Erythroblast (primary cell): ENCODE measurements around the gene TMEM115.
A peak's percentile ranks its signal among the peaks of the same experiment; 100 is the strongest.

Experiments used
- DNase-seq, 2 experiments: peaks; one replicate each; lab custom pipeline; 2025; lab: John Stamatoyannopoulos, UW
- GATA1 ChIP-seq: IDR thresholded peaks from 2 replicates; pipeline ENCODE4 v1.6.1; 2011; ENCODE audit warnings: low read depth, mild to moderate bottlenecking, control low read depth, low read length, moderate library complexity
- POLR2A ChIP-seq: IDR thresholded peaks from 2 replicates; pipeline ENCODE4 v1.6.1; 2011; ENCODE audit warnings: mild to moderate bottlenecking, low read length

The TMEM115 gene

DNA sequence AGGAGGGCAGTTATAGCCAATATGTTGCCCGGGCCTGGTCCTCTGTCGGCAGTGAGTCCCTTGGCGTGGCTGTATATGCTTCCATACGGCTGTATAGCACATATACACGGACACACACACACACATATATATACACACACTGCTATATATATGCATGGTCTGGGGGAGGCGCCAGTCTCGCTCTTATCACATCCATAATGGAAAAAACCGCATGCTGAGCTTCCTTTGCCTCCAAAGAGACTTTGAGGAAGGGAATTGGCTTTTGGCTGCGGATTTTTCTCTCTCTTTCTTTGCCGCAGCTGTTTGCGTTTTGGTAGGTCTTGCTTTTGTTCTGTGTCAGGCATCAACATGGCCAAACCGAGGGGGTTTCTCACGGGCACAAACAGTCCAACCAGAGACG, 11.3 kb upstream of the TMEM115 start:
- peak; percentile 41 to 58 for DNase-seq
- TF ChIP-seq POLR2A (no peak), GATA1 (no peak)

DNA sequence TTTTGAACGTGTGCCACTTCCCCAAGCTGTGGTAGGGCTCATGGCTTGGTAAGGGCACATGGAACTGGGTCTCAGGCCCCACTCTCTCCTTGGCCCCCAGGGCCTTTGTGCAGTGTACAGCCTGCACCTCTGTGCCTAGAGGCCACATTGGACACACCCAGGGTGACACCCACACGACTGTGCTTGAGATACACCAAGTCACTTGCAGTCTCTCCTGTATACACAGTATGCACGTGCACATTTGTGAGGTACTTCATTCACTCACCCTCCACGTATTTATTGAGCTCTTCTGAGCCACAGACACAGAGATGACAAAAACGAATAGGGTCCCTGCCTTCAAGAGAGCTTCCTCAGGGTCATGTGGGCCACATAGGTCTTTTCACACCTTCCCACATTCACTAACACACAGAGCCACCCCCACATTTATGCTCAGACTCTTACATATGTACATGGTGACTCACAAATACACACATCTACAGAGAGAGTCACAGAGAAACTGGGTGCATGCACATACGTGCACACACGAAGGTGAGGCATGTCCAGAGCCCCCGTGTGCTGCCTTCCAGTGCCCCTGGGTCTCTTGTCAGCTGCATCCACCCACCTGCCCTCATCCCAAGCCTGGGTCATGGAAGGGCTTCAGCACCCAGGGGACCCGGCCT, 9.8 kb upstream of the TMEM115 start:
- TF ChIP-seq GATA1, result no peak
- TF ChIP-seq POLR2A, result no peak
- DNase-seq, result peak; percentile 35 to 40

DNA sequence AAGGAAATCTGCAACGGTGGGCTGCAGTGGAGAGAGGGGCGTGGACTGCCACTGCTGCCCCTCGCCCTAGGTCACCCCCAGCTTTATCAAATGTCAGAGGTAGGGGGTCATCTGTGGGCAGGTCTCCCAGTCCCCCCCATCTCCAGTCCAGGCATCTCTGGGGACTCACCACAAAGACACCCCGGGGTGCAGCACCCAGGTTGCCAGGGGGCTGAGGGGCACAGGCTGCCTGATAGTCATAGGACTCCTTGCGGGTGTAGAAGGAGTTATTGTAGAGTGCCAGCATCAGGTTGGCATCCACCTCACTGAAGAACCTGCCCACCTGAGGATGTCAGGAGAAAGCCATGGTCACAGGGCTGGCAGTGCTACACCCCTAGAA, 6.5 kb upstream of the TMEM115 start:
- TF ChIP-seq GATA1 (no peak), POLR2A (no peak)

DNA sequence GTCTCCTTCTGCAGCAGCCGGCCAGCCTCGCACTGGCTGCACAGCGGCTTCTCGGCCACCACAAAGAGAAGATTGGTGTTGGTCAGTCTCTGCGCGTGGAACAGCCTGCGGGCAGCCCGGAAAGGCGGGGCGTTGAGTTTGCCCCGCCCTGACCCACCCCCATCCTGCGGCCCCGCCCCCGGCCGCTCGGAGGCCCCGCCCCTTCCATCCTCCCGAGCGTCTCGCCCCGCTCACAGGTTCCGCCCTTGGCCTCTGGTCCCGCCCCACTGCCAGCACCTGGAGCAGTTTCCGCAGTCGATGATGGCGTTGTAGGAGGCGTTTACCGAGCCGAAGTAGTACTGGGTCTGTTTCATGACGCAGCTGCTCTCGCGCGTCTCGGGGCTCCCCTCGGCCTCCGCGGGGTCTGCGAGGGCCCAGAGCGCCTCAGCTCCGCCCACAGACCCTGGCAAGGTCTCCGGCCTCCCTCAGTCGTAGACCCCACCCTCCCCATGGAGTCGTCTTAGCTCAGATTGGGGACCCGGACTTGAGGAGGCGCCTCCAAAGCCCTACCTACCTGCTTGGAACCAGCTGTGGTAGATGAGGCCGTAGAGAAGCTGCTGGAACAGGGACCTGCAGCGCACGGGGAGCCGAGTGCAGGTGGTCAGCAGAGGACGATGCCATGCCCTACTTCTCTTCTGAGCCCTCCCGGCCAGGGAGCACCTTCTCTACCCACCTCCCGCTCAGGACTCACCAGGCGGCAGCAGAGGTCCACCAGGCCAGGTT, 5.9 kb upstream of the TMEM115 start:
- TF ChIP-seq GATA1 (no peak), POLR2A (no peak)
- DNase-seq, result peak; percentile 85 to 93

More for the DNA sequence above, 6.5 kb upstream of the TMEM115 start:
- DNase-seq, result no peak

DNA sequence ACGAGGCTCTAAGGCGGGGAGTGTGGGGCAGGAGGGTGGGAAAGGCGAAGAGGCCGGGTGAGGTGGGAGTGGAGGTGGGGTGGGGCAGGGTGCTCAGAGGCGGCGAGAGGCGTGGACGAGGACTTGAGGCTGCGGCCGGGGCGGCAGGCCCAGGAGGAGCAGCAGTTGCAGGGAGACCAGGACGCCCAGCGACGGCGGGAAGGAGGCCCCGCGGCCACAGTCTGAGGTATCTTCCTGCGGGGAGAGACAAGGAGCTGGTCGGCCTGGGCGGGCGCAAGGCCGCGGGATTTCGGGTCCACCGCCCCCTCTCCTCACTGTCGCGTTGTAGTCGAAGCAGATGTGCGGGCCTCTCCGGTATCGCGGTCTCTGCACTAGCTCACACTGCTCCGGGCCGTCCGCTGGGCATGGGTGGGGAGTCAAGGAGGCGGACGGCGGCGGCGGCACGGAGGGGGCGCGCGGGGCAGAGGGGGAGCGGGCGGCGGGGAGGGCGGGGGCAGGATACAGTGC, 5.3 kb upstream of the TMEM115 start:
- peak in 1 of 2 experiments; percentile 67 for DNase-seq
- TF ChIP-seq GATA1, result no peak
- no peak for TF ChIP-seq POLR2A

DNA sequence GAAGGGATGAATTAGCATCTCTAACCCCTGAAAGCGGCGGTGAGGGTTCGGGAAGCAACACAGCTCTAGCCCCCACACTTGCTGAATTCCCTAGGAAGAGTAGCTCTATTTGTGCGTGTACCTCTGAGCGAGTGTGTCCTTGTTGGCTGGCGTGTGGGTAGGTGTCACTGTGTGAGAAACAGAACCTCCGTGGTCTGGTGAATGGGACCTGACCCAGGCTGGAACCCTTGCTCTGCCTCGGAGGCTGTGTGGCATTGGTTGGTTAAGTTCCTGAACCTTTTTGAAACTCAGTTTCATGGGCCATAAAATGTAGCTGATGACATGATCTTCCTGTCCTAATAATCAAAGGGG, 414 bp upstream of the TMEM115 start:
- TF ChIP-seq GATA1 (no peak), POLR2A (no peak)
- DNase-seq, result no peak

DNA sequence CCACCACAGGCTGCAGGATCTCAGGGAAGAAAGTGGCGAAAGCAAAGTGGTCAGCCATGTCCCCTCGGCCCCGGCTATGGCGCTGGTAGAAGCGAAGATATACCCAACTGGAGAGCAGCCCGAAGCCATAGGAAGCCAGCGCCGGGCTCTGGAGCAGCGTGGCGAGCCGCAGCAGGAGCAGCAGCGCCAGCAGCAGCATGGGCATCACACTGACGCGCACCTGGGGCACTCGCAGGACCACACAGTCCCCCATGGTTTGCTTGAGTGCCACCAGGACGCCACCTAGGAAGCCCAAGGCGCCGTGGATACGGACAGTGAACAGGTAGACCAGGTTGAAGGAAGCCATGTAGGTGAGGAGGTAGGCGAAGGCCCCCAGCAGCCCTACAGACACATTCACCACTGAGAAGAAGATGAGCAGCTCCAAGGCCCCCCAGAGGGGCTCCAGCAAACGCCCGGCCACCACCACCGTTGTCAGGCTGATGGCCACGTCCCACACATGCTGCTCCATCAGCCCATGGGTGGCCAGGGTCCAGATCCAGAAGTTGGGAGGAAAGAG, 888 bp downstream of the TMEM115 start:
- TF ChIP-seq POLR2A (no peak), GATA1 (no peak)
- DNase-seq, result no peak

DNA sequence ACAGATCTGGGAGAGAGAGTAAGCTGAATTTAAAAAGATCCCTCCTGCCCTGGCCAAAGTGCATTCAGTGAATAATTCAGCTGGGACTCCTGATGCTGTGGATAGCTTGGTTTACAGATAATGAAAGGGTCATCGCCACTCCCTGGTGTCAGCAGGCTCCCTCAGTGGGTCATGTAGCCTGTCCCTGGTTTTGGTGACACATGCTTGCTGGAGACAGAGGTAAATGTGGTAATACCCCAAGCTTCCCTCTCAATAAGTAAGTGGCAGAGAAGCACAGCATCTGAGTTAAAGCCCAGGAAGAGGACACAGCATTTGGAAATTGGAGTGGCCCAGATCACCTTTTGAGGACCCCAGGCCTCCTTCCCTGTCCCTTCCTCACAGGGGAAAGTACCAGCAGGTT, 1.8 kb downstream of the TMEM115 start:
- TF ChIP-seq GATA1 (no peak), POLR2A (no peak)
- DNase-seq, result peak; percentile 50

DNA sequence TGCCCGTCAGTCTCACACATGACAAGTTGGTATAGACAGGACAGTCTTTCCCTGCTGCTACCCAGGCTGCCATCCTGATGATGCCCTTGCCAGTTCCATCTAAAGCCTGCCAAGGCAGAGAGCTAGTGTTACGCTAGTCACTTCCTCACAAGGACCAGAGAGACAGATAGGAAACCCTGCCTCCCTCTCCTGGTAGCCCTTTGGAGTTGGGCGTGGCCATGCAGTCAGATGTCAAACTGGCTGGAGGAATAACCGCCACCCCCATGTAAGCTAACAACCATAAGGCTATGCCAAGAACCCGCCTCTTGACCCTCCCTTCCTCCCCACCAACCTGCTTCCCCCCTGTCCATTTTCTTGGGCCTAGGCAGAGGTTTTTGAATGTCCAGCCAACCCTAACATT, 2.8 kb downstream of the TMEM115 start:
- DNase-seq, result peak; percentile 71
- TF ChIP-seq GATA1, result no peak
- no peak for TF ChIP-seq POLR2A

DNA sequence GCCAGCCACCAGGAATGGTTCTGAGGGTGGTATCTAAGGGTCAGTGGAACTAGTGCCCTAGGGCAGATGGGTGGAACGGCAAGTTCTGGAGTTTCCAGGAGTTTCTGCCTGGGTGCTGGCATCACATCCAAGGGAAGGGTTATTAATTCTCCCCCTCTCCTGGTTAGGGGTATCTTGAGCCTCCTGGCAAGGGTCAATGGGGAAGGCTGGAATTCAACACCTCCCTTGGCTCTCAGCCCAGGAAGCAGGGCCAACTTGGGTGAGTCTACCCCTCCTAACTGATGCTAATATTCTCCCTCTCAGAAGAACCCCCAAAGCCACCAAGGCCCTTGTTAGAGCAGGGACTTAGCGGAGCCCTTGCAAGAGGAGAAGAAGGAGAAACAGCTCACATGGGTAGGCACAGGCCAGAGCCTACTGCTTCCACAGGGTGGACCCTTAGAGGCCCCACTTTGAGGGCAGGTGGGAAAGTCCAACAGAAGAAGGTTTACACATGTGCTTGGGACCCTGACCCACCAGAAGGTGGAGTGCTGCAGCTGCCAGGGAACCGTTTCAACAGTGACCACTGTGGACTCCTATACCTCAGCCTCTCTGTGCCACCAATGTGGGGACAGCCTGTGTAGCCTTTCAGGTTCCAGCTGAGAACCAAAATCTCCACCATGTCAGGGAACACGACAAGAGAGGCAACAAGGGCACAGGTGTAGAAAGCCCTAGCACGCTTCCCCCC, 3.3 kb downstream of the TMEM115 start:
- TF ChIP-seq GATA1, result no peak
- no peak for TF ChIP-seq POLR2A
- no peak for DNase-seq

DNA sequence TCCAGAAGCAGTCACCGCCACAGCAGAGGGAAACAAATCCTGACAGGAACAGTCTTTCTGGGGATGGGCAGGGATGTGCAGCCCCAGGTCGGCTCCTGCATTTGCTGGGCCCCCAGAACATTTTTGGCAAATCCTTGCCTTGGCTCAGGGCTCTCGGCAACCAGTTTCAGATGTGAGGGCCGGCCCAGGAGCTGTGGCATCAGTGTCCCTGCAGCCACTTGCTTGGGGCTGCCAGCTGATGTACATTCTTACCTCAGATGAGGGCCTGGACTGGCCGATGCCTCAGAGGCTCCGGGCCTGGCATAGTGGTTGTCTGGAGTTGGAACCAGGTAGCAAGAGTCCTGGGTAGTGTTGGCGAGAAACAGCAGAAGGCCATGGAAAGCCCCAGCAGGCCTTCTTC, 4.5 kb downstream of the TMEM115 start:
- DNase-seq, result no peak
- TF ChIP-seq POLR2A (no peak), GATA1 (no peak)

DNA sequence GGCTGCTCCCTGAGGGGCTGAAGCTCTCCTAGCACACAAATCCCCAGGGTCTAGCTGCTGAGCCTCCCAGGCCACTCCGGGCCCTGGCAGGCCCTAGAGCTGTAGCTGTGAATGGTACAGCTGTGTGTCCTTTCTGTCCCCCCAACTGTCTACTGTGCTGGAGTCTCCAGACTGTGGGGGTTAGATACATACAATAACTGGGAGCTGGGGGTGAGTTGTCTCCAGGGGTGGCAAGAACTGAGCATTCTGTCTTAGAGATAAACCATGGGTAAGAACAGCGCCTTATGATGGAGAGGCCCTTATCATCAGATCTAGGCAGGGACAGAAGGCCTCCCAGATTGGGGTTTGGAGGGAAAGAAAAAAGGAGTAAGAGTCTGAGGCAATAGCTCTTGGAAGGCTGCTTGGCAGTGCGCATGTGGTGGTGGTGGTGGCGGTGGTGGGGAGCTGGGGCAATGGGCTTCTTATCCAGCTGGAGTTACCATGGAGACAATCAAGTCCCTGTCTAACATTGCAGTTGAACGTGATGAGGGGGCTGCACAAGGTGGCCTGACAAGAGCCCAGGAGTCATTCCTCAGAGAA, 5.0 kb downstream of the TMEM115 start:
- peak; percentile 71 to 86 for DNase-seq
- peak; percentile 23 for TF ChIP-seq GATA1
- no peak for TF ChIP-seq POLR2A

DNA sequence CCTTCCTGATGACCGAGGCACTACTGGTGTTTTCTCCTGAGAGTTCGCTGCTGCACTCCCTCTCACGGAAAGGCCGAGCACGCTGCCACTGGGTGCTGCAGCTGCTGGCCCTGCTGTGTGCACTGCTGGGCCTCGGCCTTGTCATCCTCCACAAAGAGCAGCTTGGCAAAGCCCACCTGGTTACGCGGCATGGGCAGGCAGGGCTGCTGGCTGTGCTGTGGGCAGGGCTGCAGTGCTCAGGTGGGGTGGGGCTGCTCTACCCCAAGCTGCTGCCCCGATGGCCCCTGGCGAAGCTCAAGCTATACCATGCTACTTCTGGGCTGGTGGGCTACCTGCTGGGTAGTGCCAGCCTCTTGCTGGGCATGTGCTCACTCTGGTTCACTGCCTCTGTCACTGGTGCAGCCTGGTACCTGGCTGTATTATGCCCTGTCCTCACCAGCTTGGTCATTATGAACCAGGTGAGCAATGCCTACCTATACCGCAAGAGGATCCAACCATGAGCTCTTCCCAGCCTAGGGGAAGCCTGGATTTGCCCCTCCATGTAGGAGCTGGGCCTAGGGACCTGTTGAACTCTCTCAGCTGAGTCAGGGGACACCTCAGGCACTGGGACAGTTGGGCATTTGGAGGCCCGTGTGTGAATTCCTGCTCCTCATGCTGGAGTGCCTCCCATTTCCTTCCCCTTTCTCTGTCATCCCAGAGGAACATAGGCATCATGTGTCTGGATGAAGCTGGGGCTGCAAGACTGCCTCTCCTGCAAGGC, 5.9 kb downstream of the TMEM115 start:
- TF ChIP-seq GATA1 (no peak), POLR2A (no peak)
- no peak for DNase-seq

DNA sequence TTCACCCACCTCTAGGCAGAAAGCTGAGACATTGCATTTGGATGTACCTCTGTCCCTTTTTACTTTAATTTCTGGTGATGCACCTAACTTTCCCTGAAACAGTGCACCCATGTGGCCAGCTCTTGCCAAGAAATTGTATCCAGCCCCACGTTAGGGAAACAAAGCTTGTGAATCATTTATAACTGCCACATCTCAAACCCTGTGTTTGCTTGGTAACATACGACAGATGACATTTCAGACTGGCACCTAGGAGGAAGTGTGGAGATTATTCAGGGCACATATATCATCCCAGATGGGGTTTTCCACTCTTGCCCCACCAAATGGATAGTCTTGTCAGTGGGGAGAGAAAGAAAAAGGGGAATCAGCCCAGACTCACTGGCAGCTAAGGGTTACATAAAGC, 6.5 kb downstream of the TMEM115 start:
- TF ChIP-seq POLR2A (no peak), GATA1 (no peak)
- no peak for DNase-seq
